Activated naive CD8-positive, alpha-beta T cell treated with anti-CD3 and anti-CD28 coated beads for 36 hours (primary cell): ENCODE results near the gene EID1. TPM values are rescaled to one million over a fixed set of nuclear protein-coding genes. Genes with fewer than 3 reads are reported as not detected.

Experiments
- DNase-seq: peaks from one replicate; pipeline ENCODE4 v3.0.0; 2021
- H3K27ac Mint-ChIP-seq: one replicate; pipeline ENCODE4 v1.8.0; 2022; ENCODE audit warnings: mild to moderate bottlenecking, moderate library complexity, mixed read lengths
- H3K27me3 Mint-ChIP-seq: one replicate; pipeline ENCODE4 v1.8.0; 2022; ENCODE audit warnings: mild to moderate bottlenecking, mixed read lengths
- H3K36me3 Mint-ChIP-seq: one replicate; pipeline ENCODE4 v1.8.0; 2021; ENCODE audit warnings: mild to moderate bottlenecking, mixed read lengths
- H3K4me1 Mint-ChIP-seq: one replicate; pipeline ENCODE4 v1.8.0; 2021; ENCODE audit warnings: mixed read lengths
- H3K4me3 Mint-ChIP-seq: one replicate; pipeline ENCODE4 v1.8.0; 2022; ENCODE audit warnings: mild to moderate bottlenecking, moderate library complexity, mixed read lengths
- H3K9me3 Mint-ChIP-seq: one replicate; pipeline ENCODE4 v1.8.0; 2022; ENCODE audit warnings: mixed read lengths
- total RNA-seq, 2 experiments: library from RNA; stranded (reverse); gene quantifications; one replicate each; pipeline ENCODE4 v1.2.3, GENCODE V29; 2021

EID1 gene
- total RNA-seq, 2 experiments from 2014 or later: 100 to 103 TPM

GRCh38 chr15:48859426-48859825 is 18.5 kb upstream of the EID1 start:
- no peaks in the 10 kb centered on the region for H3K27me3 Mint-ChIP-seq
- H3K27ac Mint-ChIP-seq: no peak overlapping the region
- H3K4me3 Mint-ChIP-seq: no peak overlapping the region
- H3K4me1 Mint-ChIP-seq: peaks cover 11% of the 10 kb centered on the region
- DNase-seq: no peak
- H3K36me3 Mint-ChIP-seq: no peaks in the 10 kb centered on the region
- H3K9me3 Mint-ChIP-seq: no peaks in the 10 kb centered on the region

DNA sequence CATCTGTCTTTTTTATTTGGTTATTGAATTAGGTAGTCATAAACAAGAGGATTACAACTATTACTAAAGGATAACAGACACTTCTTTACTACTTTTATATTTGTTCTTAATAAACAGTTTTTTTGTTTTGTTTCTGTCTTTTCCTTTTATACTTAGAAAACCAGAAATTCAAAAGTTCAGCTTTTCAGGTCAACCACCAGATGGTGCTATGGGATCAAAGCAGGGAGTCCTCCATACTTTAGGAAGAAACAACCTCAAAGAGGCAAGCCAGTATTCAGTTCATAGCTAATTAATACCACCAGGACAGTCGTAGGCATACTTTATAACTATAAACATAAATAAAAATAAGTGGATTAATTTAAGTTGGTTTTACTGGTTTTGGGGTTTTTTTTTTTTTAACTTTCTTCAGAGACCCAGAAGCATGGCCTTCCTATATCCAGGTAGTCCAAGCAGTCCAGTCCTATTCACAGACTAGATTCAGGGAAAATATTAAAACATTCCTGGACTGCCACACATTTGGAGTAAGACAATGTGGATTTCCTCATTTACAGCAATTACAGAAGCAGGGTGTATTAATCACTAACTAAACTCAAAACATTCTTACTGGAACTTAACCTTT is 16.0 kb upstream of the EID1 start:
- Mint-ChIP-seq H3K9me3 (no peaks in the 10 kb centered on the region), H3K27me3 (peaks cover 4% of the 10 kb centered on the region), H3K36me3 (no peaks in the 10 kb centered on the region), H3K27ac (no peak overlapping the region), H3K4me1 (peaks cover 11% of the 10 kb centered on the region), H3K4me3 (no peak overlapping the region)
- peak; percentile 26 for DNase-seq

- DNase-seq: peak; percentile 11
- Mint-ChIP-seq H3K4me3 (no peak overlapping the region), H3K27me3 (peaks cover 5% of the 10 kb centered on the region), H3K36me3 (no peaks in the 10 kb centered on the region), H3K9me3 (no peaks in the 10 kb centered on the region), H3K27ac (peak overlapping the region; percentile 63), H3K4me1 (peaks cover 11% of the 10 kb centered on the region)
Measured at GRCh38 chr15:48862705-48863104, 15.2 kb upstream of the EID1 start.

DNA sequence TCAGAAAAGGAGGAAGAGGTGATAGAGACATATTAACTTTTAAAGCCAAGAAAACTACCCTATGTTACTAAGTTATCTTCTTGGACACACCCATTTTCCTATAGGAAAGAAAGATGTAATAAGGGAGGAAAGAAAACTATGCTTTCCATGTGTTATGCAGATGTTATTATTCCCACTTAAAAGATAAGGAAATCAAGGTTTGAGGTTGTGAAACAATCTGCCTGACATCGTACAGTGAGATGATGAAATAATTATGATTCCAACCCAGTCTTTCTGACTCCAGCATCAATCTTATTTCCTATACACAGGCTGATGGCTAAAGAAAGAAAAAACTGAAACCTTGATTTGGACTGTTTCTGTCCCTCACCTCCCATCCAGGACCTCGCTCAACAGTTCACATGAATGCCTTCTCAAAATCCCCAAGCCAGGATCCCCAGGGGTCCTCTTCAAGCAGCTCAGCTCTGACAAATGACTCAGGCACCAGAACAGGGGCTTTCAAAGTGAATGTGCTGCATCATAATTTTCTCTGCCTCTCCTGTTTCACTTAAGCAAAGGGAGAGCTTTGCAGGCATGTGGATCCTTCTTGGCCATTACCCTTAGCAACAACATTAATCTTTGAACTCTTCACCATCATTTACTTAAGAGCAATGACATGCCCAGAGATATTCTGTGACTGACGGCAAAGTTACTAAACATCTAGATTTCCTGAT is 12.4 kb upstream of the EID1 start:
- H3K9me3 Mint-ChIP-seq: no peaks in the 10 kb centered on the region

DNA sequence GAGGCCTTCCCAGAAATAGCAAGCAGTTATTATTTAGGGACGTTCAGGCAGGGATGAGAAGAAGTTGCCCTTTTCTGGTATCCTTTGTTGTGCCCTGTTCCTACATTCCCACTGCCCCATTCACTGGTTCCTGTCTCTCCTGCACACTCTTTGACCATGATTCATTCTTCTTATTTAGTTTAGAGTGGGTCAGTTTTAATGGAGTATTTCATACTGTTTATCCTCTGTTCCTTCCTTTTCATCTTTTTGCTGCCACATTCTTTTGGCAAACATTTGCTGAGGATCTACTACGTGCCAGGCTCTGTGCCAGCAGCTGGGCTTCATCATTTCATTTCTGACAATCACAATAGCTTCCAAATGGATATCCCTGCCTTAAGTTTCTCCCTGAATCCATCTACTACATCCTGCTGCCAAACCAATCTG is 11.8 kb upstream of the EID1 start:
- DNase-seq: no peak
- H3K27me3 Mint-ChIP-seq: peaks cover 18% of the 10 kb centered on the region
- H3K9me3 Mint-ChIP-seq: no peaks in the 10 kb centered on the region
- H3K27ac Mint-ChIP-seq: no peak overlapping the region
- no peaks in the 10 kb centered on the region for H3K36me3 Mint-ChIP-seq
- H3K4me3 Mint-ChIP-seq: no peak overlapping the region
- peaks cover 7% of the 10 kb centered on the region for H3K4me1 Mint-ChIP-seq

More for the DNA sequence above, 12.4 kb upstream of the EID1 start:
- no peak overlapping the region for H3K27ac Mint-ChIP-seq
- no peak for DNase-seq
- peaks cover 7% of the 10 kb centered on the region for H3K4me1 Mint-ChIP-seq
- peaks cover 12% of the 10 kb centered on the region for H3K27me3 Mint-ChIP-seq
- H3K4me3 Mint-ChIP-seq: no peak overlapping the region
- no peaks in the 10 kb centered on the region for H3K36me3 Mint-ChIP-seq

GRCh38 chr15:48868023-48868422 is 9.9 kb upstream of the EID1 start:
- H3K27ac Mint-ChIP-seq: no peak overlapping the region
- no peak for DNase-seq

GRCh38 chr15:48868536-48868935 is 9.4 kb upstream of the EID1 start:
- peaks cover 38% of the 10 kb centered on the region for H3K27me3 Mint-ChIP-seq

More at GRCh38 chr15:48868023-48868422, 9.9 kb upstream of the EID1 start:
- no peak overlapping the region for H3K4me3 Mint-ChIP-seq
- no peaks in the 10 kb centered on the region for H3K9me3 Mint-ChIP-seq
- no peaks in the 10 kb centered on the region for H3K4me1 Mint-ChIP-seq
- peaks cover 33% of the 10 kb centered on the region for H3K27me3 Mint-ChIP-seq
- no peaks in the 10 kb centered on the region for H3K36me3 Mint-ChIP-seq

GRCh38 chr15:48869966-48870365 is 8.0 kb upstream of the EID1 start:
- Mint-ChIP-seq H3K9me3 (no peaks in the 10 kb centered on the region), H3K27ac (no peak overlapping the region), H3K36me3 (no peaks in the 10 kb centered on the region), H3K4me1 (no peaks in the 10 kb centered on the region), H3K27me3 (peaks cover 50% of the 10 kb centered on the region), H3K4me3 (no peak overlapping the region)
- no peak for DNase-seq

More at GRCh38 chr15:48868536-48868935, 9.4 kb upstream of the EID1 start:
- Mint-ChIP-seq H3K27ac (no peak overlapping the region), H3K4me1 (no peaks in the 10 kb centered on the region), H3K36me3 (no peaks in the 10 kb centered on the region), H3K9me3 (no peaks in the 10 kb centered on the region), H3K4me3 (no peak overlapping the region)
- DNase-seq: no peak

GRCh38 chr15:48871542-48871941 is 6.4 kb upstream of the EID1 start:
- no peaks in the 10 kb centered on the region for H3K36me3 Mint-ChIP-seq
- DNase-seq: no peak
- peaks cover 49% of the 10 kb centered on the region for H3K27me3 Mint-ChIP-seq
- no peak overlapping the region for H3K4me3 Mint-ChIP-seq
- H3K4me1 Mint-ChIP-seq: no peaks in the 10 kb centered on the region
- no peaks in the 10 kb centered on the region for H3K9me3 Mint-ChIP-seq
- H3K27ac Mint-ChIP-seq: no peak overlapping the region

DNA sequence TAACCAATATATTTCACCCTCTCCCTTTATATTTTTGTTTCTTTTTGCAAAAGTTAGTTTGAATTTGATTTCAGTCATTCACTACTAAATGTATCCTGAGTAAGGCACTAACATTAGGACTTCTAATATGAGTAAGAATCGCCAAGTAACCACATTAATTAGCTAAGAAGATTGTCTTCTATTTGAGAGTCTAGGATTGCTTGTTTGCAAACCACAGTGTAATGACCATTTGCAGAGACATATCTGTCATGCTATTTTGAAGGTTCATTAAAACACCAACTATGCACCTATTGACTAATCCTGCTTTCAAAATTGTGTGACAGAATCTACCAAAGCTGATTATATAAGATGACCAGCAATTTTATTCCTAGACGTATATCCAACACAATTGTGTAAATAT is 5.3 kb upstream of the EID1 start:
- no peak for DNase-seq
- no peaks in the 10 kb centered on the region for H3K9me3 Mint-ChIP-seq
- no peak overlapping the region for H3K27ac Mint-ChIP-seq
- peaks cover 1% of the 10 kb centered on the region for H3K4me1 Mint-ChIP-seq
- no peaks in the 10 kb centered on the region for H3K36me3 Mint-ChIP-seq
- no peak overlapping the region for H3K4me3 Mint-ChIP-seq
- H3K27me3 Mint-ChIP-seq: peaks cover 45% of the 10 kb centered on the region

- H3K36me3 Mint-ChIP-seq: peaks cover 26% of the 10 kb centered on the region
- no peak overlapping the region for H3K27ac Mint-ChIP-seq
- DNase-seq: no peak
- H3K9me3 Mint-ChIP-seq: peaks cover 4% of the 10 kb centered on the region
- H3K27me3 Mint-ChIP-seq: peaks cover 39% of the 10 kb centered on the region
- H3K4me3 Mint-ChIP-seq: no peak overlapping the region
- H3K4me1 Mint-ChIP-seq: peaks cover 7% of the 10 kb centered on the region
Measured at GRCh38 chr15:48875241-48875960, 2.5 kb upstream of the EID1 start.

DNA sequence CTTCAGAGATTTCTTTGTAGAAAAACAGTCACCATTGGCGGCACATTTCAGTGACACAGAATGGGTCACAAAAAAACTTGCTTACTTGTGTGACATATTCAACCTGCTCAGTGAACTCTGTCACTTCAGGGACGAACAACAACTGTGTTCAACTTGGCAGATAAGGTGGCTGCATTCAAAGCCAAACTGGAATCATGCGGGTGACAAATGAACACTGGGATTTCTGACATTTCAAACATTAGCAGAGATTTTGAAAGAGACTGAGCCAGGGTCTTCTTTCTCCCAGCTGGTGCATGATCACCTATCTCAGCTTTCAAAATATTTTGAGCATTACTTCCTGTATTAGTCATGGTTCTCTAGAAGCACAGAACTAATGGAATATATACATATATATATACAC is 1.9 kb upstream of the EID1 start:
- peaks cover 31% of the 10 kb centered on the region for H3K36me3 Mint-ChIP-seq
- no peak overlapping the region for H3K4me3 Mint-ChIP-seq
- H3K27ac Mint-ChIP-seq: no peak overlapping the region
- peaks cover 32% of the 10 kb centered on the region for H3K27me3 Mint-ChIP-seq
- H3K4me1 Mint-ChIP-seq: peaks cover 10% of the 10 kb centered on the region
- H3K9me3 Mint-ChIP-seq: peaks cover 4% of the 10 kb centered on the region
- no peak for DNase-seq

DNA sequence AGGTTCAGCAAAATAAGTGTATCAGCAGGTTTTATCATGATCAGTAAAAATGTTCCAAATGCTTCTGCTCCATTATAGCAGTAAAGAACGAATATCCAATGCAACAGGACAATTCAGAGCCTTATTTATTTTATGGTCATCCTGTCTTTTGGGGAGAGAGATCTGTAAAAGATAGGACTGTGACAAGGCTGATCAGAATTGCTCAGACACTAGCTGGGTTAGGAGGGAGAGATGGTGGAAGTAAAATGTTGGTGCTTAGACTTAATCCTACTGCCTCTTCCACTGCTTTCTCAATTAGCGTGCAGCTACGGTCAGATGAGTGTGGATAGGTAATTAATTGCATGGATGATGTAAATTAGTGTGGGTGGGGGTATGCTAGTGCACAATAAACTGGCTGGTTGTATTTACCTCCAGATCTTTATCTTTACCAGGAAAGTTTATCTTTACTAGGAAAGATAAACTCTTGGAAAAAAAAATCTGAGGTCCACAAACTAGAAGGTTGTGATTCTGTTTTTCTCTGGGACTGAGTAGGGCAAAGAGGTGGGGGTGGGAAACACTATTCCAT is 2.2 kb downstream of the EID1 start:
- DNase-seq: no peak
- H3K4me1 Mint-ChIP-seq: peaks cover 22% of the 10 kb centered on the region
- H3K27ac Mint-ChIP-seq: no peak overlapping the region
- H3K27me3 Mint-ChIP-seq: peaks cover 15% of the 10 kb centered on the region
- peak overlapping the region; percentile 97 for H3K4me3 Mint-ChIP-seq
- peaks cover 31% of the 10 kb centered on the region for H3K36me3 Mint-ChIP-seq
- H3K9me3 Mint-ChIP-seq: peaks cover 7% of the 10 kb centered on the region

GRCh38 chr15:48883699-48884098 is 5.8 kb downstream of the EID1 start:
- Mint-ChIP-seq H3K36me3 (peaks cover 26% of the 10 kb centered on the region), H3K4me3 (no peak overlapping the region), H3K4me1 (peaks cover 28% of the 10 kb centered on the region), H3K27me3 (peaks cover 29% of the 10 kb centered on the region), H3K9me3 (peaks cover 4% of the 10 kb centered on the region), H3K27ac (no peak overlapping the region)
- no peak for DNase-seq

GRCh38 chr15:48887144-48887543 is 9.2 kb downstream of the EID1 start:
- DNase-seq: no peak
- Mint-ChIP-seq H3K9me3 (peaks cover under 1% of the 10 kb centered on the region), H3K4me3 (no peak overlapping the region), H3K36me3 (peaks cover 3% of the 10 kb centered on the region), H3K4me1 (peaks cover 17% of the 10 kb centered on the region), H3K27ac (no peak overlapping the region), H3K27me3 (peaks cover 35% of the 10 kb centered on the region)
